PC-9 (cell line): ENCODE results near the gene FOXG1. TPM values are rescaled to one million over a fixed set of nuclear protein-coding genes. Genes with fewer than 3 reads are reported as not detected.

ENCODE experiments used
- BruUV-seq: library from RNA; stranded (reverse); fragments of 400-500 nt; replicated peaks from 2 replicates; lab custom pipeline; 2021; lab: Mats Ljungman, UMichigan
- CTCF ChIA-PET: fragments of 300-600 bp; sonication (Branson Sonifier 250); formaldehyde crosslinking; loops from one replicate; lab custom pipeline; 2022; ENCODE audit warnings: antibody characterized with exemption; lab: Charles Lee
- POLR2A ChIA-PET: fragments of 300-600 bp; sonication (Branson Sonifier 250); formaldehyde crosslinking; loops from one replicate; lab custom pipeline; 2022; ENCODE audit warnings: antibody characterized with exemption; ENCODE audit not compliant: unreplicated experiment; lab: Charles Lee
- DNase-seq, 2 experiments: peaks; one replicate each; pipeline versions ENCODE4 v3.0.0 to v3.0.0-alpha.2; 2015 to 2022; ENCODE audit warnings: mixed read lengths in 1 of 2
- H2AFZ ChIP-seq: fragments of 200-600 bp; sonication (generic); 2 replicates; pipeline ENCODE4 v1.8.1; 2017; ENCODE audit warnings: antibody characterized with exemption
- H3F3A ChIP-seq: fragments of 200-600 bp; sonication (generic); 2 replicates; pipeline ENCODE4 v1.8.1; 2017; ENCODE audit warnings: antibody characterized with exemption, mild to moderate bottlenecking, low read depth; ENCODE audit not compliant: insufficient read depth
- H3K27ac ChIP-seq: fragments of 200-600 bp; sonication (generic); 2 replicates; pipeline ENCODE4 v1.6.1; 2016; ENCODE audit warnings: mixed run types
- H3K27me3 ChIP-seq: fragments of 200-600 bp; sonication (generic); 2 replicates; pipeline ENCODE4 v1.6.1; 2016; ENCODE audit warnings: low read depth, mixed run types; ENCODE audit not compliant: insufficient read depth
- H3K36me3 ChIP-seq: fragments of 200-600 bp; sonication (generic); 2 replicates; pipeline ENCODE4 v1.6.1; 2016; ENCODE audit warnings: low read depth, mixed run types
- H3K4me1 ChIP-seq: fragments of 200-600 bp; sonication (generic); replicated peaks from 2 replicates; pipeline ENCODE4 v1.6.1; 2016; ENCODE audit warnings: mixed run types; ENCODE audit not compliant: insufficient read depth
- H3K4me2 ChIP-seq: fragments of 200-600 bp; sonication (generic); 2 replicates; pipeline ENCODE4 v1.6.1; 2017; ENCODE audit warnings: mixed run types
- H3K4me3 ChIP-seq: fragments of 200-600 bp; sonication (generic); 2 replicates; pipeline ENCODE4 v1.6.1; 2016; ENCODE audit warnings: mixed run types
- H3K79me2 ChIP-seq: fragments of 200-600 bp; sonication (generic); 2 replicates; pipeline ENCODE4 v1.6.1; 2017; ENCODE audit warnings: low read depth, mixed run types
- H3K9me2 ChIP-seq: fragments of 200-600 bp; sonication (generic); 2 replicates; pipeline ENCODE4 v1.8.1; 2017; ENCODE audit warnings: mild to moderate bottlenecking; ENCODE audit not compliant: insufficient read depth
- H3K9me3 ChIP-seq: fragments of 200-600 bp; sonication (generic); 2 replicates; pipeline ENCODE4 v1.8.1; 2016; ENCODE audit warnings: low read depth; ENCODE audit not compliant: insufficient read depth
- H4K20me1 ChIP-seq: fragments of 200-600 bp; sonication (generic); 2 replicates; pipeline ENCODE4 v1.8.1; 2017; ENCODE audit not compliant: insufficient read depth
- CTCF ChIP-seq: fragments of 200-600 bp; sonication (generic); conservative IDR thresholded peaks from 2 replicates; pipeline ENCODE4 v1.6.1; 2017; ENCODE audit warnings: mixed run types, antibody characterized with exemption, mild to moderate bottlenecking, moderate library complexity
- EZH2 ChIP-seq: fragments of 200-600 bp; sonication (generic); IDR thresholded peaks from 2 replicates; pipeline ENCODE4 v1.8.0; 2017; ENCODE audit warnings: antibody characterized with exemption, low read depth
- intact Hi-C: fragments of 100-400 bp; cut with micrococcal nuclease; formaldehyde crosslinking; loops from one replicate; pipeline ENCODE4 v1.10.0; 2022; ENCODE audit not compliant: unreplicated experiment
- total RNA-seq: library from RNA; stranded (reverse); gene quantifications from 2 replicates; pipeline ENCODE4 v1.2.3, GENCODE V29; 2021

Gene FOXG1
- total RNA-seq, 1 experiment from 2014 or later, result not detected

- POLR2A ChIA-PET, result no interaction called here
- intact Hi-C loops, result no loop called here
- Histone ChIP-seq H3F3A (no peaks in the 10 kb centered on the region), H4K20me1 (no peaks in the 10 kb centered on the region), H3K4me2 (no peak overlapping the region), H3K27ac (no peak overlapping the region), H3K9me2 (no peaks in the 10 kb centered on the region), H2AFZ (no peak overlapping the region), H3K4me3 (no peak overlapping the region), H3K27me3 (no peaks in the 10 kb centered on the region), H3K36me3 (no peaks in the 10 kb centered on the region), H3K79me2 (no peaks in the 10 kb centered on the region), H3K4me1 (0 out of 2 replicates have a peak, but pooled peaks cover 8% of the 10 kb centered on the region), H3K9me3 (no peaks in the 10 kb centered on the region)
- no peak for DNase-seq
- BruUV-seq, result no TSS peak
- CTCF ChIA-PET, result no interaction called here
- TF ChIP-seq CTCF (no peak), EZH2 (no peak)
These were observed 20.3 kb upstream of the FOXG1 start for GRCh38 chr14:28746247-28746646.

- Histone ChIP-seq H3K4me2 (no peak overlapping the region), H3K27me3 (no peaks in the 10 kb centered on the region), H3K27ac (no peak overlapping the region), H3K4me1 (no peaks in the 10 kb centered on the region), H3F3A (no peaks in the 10 kb centered on the region), H2AFZ (no peak overlapping the region), H3K9me3 (no peaks in the 10 kb centered on the region), H3K4me3 (no peak overlapping the region), H4K20me1 (no peaks in the 10 kb centered on the region), H3K9me2 (no peaks in the 10 kb centered on the region), H3K36me3 (no peaks in the 10 kb centered on the region), H3K79me2 (no peaks in the 10 kb centered on the region)
- intact Hi-C loops, result loop anchor here (5.0 kb wide), 3 partner anchors 89 to 1691 kb away; no protein-coding TSS in a partner anchor
- ChIA-PET CTCF (no interaction called here), POLR2A (interaction anchor here (0.6 kb wide), 1 partner anchor 625 kb away, joined by 3 read pairs; no protein-coding TSS in a partner anchor)
- no TSS peak for BruUV-seq
- DNase-seq, result peak in 1 of 2 experiments; percentile 31
- no peak for TF ChIP-seq EZH2
- peak; percentile 70 for TF ChIP-seq CTCF
These were observed 15.0 kb upstream of the FOXG1 start for GRCh38 chr14:28751467-28752058.

GRCh38 chr14:28754209-28754985 lies 12.2 kb upstream of the FOXG1 start:
- ChIA-PET POLR2A (no interaction called here), CTCF (interaction anchor here (0.5 kb wide), 1 partner anchor 18 kb away, joined by 3 read pairs; no protein-coding TSS in a partner anchor)
- H3F3A ChIP-seq, result no peaks in the 10 kb centered on the region
- H3K36me3 ChIP-seq, result no peaks in the 10 kb centered on the region
- H3K4me2 ChIP-seq, result no peak overlapping the region
- H2AFZ ChIP-seq, result no peak overlapping the region
- no peaks in the 10 kb centered on the region for H3K79me2 ChIP-seq
- no TSS peak for BruUV-seq
- peak in 1 of 2 experiments; percentile 20 for DNase-seq
- TF ChIP-seq CTCF (peak; percentile 75), EZH2 (no peak)
- no peaks in the 10 kb centered on the region for H4K20me1 ChIP-seq
- H3K27ac ChIP-seq, result no peak overlapping the region
- no peaks in the 10 kb centered on the region for H3K9me3 ChIP-seq
- no peaks in the 10 kb centered on the region for H3K9me2 ChIP-seq
- no peaks in the 10 kb centered on the region for H3K4me1 ChIP-seq
- intact Hi-C loops, result loop anchor here (5.0 kb wide), 3 partner anchors 92 to 1688 kb away; no protein-coding TSS in a partner anchor
- H3K4me3 ChIP-seq, result no peak overlapping the region
- H3K27me3 ChIP-seq, result no peaks in the 10 kb centered on the region
